T-cell (primary cell): ENCODE measurements around the gene NDUFS5. TPM values are rescaled to one million over a fixed set of nuclear protein-coding genes. Genes with fewer than 3 reads are reported as not detected.

Experiments
- ATAC-seq, 4 experiments: fragments of 200-7000 bp in 3 of 4; fragments of 150-1000 bp in 1 of 4; cut with Tn5 transposase; replicated peaks in 1 of 4; 1 replicate in 3 of 4; 2 replicates in 1 of 4; pipeline ENCODE4 v1.10.0; 2021; ENCODE audit warnings: moderate library complexity in 3 of 4, mild to moderate bottlenecking in 2 of 4, moderate number of reproducible peaks in 1 of 4
- CTCF ChIA-PET, 2 donors: fragments of 300-600 bp; sonication (Branson Sonifier 250); formaldehyde crosslinking; loops; one replicate each; lab custom pipeline; 2022; ENCODE audit warnings: antibody characterized with exemption in 2 of 2; lab: Charles Lee
- POLR2A ChIA-PET, 2 donors: fragments of 300-600 bp; sonication (Branson Sonifier 250); formaldehyde crosslinking; loops; one replicate each; lab custom pipeline; 2022; ENCODE audit warnings: antibody characterized with exemption in 2 of 2; lab: Charles Lee
- DNase-seq, 35 experiments: peaks; one replicate each; pipeline versions ENCODE4 v3.0.0 to v3.0.0-alpha.2; 2013 to 2023
- H3K27ac ChIP-seq: one replicate; pipeline ENCODE4 v1.5.1; 2013; ENCODE audit warnings: low read length
- H3K27me3 ChIP-seq, 2 experiments: replicated peaks in 1 of 2; 1 replicate in 1 of 2; 2 replicates in 1 of 2; pipeline versions ENCODE4 v1.6.1 to v1.7.0; 2013; ENCODE audit warnings: low read length in 1 of 2, mixed read lengths in 1 of 2; ENCODE audit not compliant: control insufficient read depth in 2 of 2, insufficient read depth in 2 of 2; ENCODE audit errors: extremely low read depth in 1 of 2
- H3K36me3 ChIP-seq, 2 donors: 1 replicate in 1 of 2; 2 replicates in 1 of 2; pipeline versions ENCODE4 v1.6.1 to v1.7.0; 2013; ENCODE audit warnings: low read length in 1 of 2; ENCODE audit not compliant: control insufficient read depth in 2 of 2, insufficient read depth in 1 of 2; ENCODE audit errors: extremely low read depth in 1 of 2
- H3K4me1 ChIP-seq, 2 experiments: 1 replicate in 1 of 2; 2 replicates in 1 of 2; pipeline versions ENCODE4 v1.6.1 to v1.7.0; 2013; ENCODE audit warnings: low read length in 2 of 2, mixed read lengths in 1 of 2; ENCODE audit not compliant: insufficient read depth in 2 of 2, control insufficient read depth in 1 of 2; ENCODE audit errors: extremely low read depth in 1 of 2
- H3K4me3 ChIP-seq, 2 donors: 1 replicate in 1 of 2; 2 replicates in 1 of 2; pipeline versions ENCODE4 v1.5.1 to v1.7.0; 2013; ENCODE audit warnings: mild to moderate bottlenecking in 2 of 2, low read length in 1 of 2, moderate library complexity in 1 of 2; ENCODE audit not compliant: control insufficient read depth in 1 of 2; ENCODE audit errors: extremely low read depth in 1 of 2
- H3K9me3 ChIP-seq: 2 replicates; pipeline ENCODE4 v1.7.0; 2013
- H3K27ac Mint-ChIP-seq, 2 donors: one replicate each; pipeline ENCODE4 v1.8.0; 2020 to 2021; ENCODE audit warnings: mild to moderate bottlenecking in 2 of 2, mixed read lengths in 2 of 2
- H3K27me3 Mint-ChIP-seq, 2 donors: one replicate each; pipeline ENCODE4 v1.8.0; 2021 to 2022; ENCODE audit warnings: mixed read lengths in 2 of 2
- H3K36me3 Mint-ChIP-seq: one replicate; pipeline ENCODE4 v1.8.0; 2021; ENCODE audit warnings: mixed read lengths
- H3K4me1 Mint-ChIP-seq, 3 donors: one replicate each; pipeline ENCODE4 v1.8.0; 2020 to 2022; ENCODE audit warnings: mixed read lengths in 3 of 3, mild to moderate bottlenecking in 1 of 3
- H3K4me3 Mint-ChIP-seq, 3 donors: one replicate each; pipeline ENCODE4 v1.8.0; 2020 to 2022; ENCODE audit warnings: mild to moderate bottlenecking in 3 of 3, mixed read lengths in 3 of 3, moderate library complexity in 3 of 3
- H3K9me3 Mint-ChIP-seq, 3 donors: one replicate each; pipeline ENCODE4 v1.8.0; 2020 to 2022; ENCODE audit warnings: mixed read lengths in 3 of 3
- WGBS: methylation state at CpG from one replicate; pipeline ENCODE4 v1.1.5; 2013; ENCODE audit warnings: missing lambda C conversion rate; ENCODE audit not compliant: insufficient coverage; 5-methylcytosine and 5-hydroxymethylcytosine counted together
- total RNA-seq, 35 experiments: library from RNA in 6 of 35; stranded (reverse) in 6 of 35; fragments of 120-200 nt in 1 of 35; gene quantifications; one replicate each; pipeline versions ENCODE4 v1.2.1 to v1.2.4 and lab custom pipeline; 2013 to 2026

Gene NDUFS5
- total RNA-seq, 5 donors from 2014 or later (not counting 1 experiment from before 2014, with no cell fraction given): 95.3 to 120 (median 101) TPM

DNA sequence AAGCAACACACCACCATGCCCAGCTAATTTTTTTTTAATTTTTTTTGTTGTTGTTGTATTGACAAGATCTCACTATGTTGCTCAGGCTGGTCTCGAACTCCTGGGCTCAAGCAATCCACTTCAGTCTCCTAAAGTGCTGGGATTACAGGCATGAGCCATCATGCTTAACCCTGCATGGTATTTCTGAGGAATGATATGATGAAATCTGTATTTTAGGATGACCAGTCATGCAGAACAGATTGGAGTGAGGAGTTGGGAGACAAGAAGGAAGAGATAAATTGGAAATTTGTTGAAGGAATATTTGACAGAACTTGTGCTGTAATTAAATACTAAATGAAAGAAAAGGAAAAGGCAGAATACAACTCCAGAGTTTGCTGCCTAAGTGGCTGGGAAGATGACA is 4.7 kb upstream of the NDUFS5 start:
- peaks cover 9 to 13% (median 12%) of the 10 kb centered on the region in 3 donors for H3K4me1 Mint-ChIP-seq
- no peaks in the 10 kb centered on the region for H3K9me3 Mint-ChIP-seq
- H3K4me3 Mint-ChIP-seq: no peak overlapping the region
- 67% methylated on average over 1 of the region's 1 CpG for WGBS
- ChIA-PET CTCF (no interaction called here), POLR2A (interaction anchor here in 1 of 2 donors (0.6 kb wide), 1 partner anchor 12 kb away, joined by 3 read pairs; no protein-coding TSS in a partner anchor)
- Histone ChIP-seq H3K36me3 (no peaks in the 10 kb centered on the region), H3K27me3 (no peaks in the 10 kb centered on the region), H3K4me3 (no peak overlapping the region), H3K9me3 (no peaks in the 10 kb centered on the region), H3K27ac (no peak overlapping the region), H3K4me1 (peaks cover 4 to 9% of the 10 kb centered on the region in 2 experiments)
- no peak overlapping the region for H3K27ac Mint-ChIP-seq
- no peaks in the 10 kb centered on the region for H3K36me3 Mint-ChIP-seq
- ATAC-seq (no peak), DNase-seq (no peak)
- H3K27me3 Mint-ChIP-seq: no peaks in the 10 kb centered on the region

DNA sequence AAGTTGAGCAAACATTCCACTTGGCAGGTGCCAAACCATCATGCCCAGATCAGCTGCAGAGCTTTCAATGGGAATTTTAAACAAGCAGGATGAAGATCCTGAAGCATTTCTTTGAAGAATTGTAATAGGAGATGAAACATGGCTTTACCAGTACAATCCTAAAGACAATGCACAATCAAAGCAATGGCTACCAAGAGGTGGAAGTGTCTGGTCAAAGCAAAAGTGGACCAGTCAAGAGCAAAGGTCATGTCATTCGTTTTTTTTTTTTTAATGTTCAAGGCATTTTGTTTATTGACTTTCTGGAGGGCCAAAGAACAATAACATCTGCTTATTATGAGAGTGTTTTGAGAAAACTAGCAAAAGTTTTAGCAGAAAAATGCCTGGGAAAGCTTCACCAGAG is 3.0 kb upstream of the NDUFS5 start:
- DNase-seq (no peak), ATAC-seq (no peak)
- 75% methylated on average over 1 of the region's 1 CpG for WGBS
- H3K27me3 ChIP-seq: no peaks in the 10 kb centered on the region
- H3K4me1 ChIP-seq: peaks cover 4 to 20% of the 10 kb centered on the region in 2 experiments
- H3K27me3 Mint-ChIP-seq: no peaks in the 10 kb centered on the region
- H3K9me3 ChIP-seq: no peaks in the 10 kb centered on the region
- ChIA-PET POLR2A (no interaction called here), CTCF (no interaction called here)
- peaks cover 16 to 24% (median 21%) of the 10 kb centered on the region in 3 donors for H3K4me1 Mint-ChIP-seq
- H3K36me3 ChIP-seq: no peaks in the 10 kb centered on the region
- no peak overlapping the region for H3K4me3 Mint-ChIP-seq
- H3K4me3 ChIP-seq: no peak overlapping the region
- H3K9me3 Mint-ChIP-seq: no peaks in the 10 kb centered on the region
- H3K27ac Mint-ChIP-seq: no peak overlapping the region
- H3K27ac ChIP-seq: no peak overlapping the region
- no peaks in the 10 kb centered on the region for H3K36me3 Mint-ChIP-seq

DNA sequence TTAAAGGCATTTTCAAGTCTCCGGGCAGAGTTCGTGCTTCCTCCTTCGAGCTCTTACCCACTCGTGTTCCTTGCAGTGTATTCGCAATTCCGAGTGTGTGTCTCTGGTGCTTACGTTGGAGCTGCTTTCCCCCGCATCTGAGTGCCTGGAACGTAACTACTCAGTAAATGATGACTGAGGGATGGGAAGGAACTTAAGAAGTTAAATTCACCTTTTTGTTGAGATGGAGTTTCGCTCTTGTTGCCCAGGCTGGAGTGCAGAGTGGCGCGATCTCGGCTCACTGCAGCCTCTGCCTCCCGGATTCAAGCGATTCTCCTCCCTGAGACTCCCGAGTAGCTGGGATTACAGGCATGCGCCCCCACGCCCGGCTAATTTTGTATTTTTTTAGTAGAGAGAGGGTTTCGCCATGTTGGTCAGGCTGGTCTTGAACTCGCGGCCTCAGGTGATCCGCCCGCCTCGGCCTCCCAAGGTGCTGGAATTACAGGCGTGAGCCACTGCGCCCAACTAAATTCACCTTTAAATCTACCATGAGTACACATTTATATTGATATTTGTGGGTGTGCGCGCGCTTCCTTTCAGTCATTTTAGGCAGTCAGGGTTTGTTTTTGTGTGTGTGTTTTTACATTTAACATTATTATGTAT is 837 bp downstream of the NDUFS5 start:
- H3K36me3 ChIP-seq: peaks cover 0 to 28% of the 10 kb centered on the region in 2 donors
- DNase-seq: no peak
- Mint-ChIP-seq H3K36me3 (peaks cover 17% of the 10 kb centered on the region), H3K4me1 (peaks cover 37 to 45% (median 45%) of the 10 kb centered on the region in 3 donors), H3K9me3 (no peaks in the 10 kb centered on the region), H3K27ac (peak overlapping the region; percentile 94 to 98), H3K4me3 (peak overlapping the region; percentile 96 to 97 (median 96)), H3K27me3 (no peaks in the 10 kb centered on the region)
- H3K9me3 ChIP-seq: no peaks in the 10 kb centered on the region
- ATAC-seq: peak in 1 of 4 experiments; percentile 2
- H3K27me3 ChIP-seq: no peaks in the 10 kb centered on the region
- CTCF ChIA-PET: interaction anchor here in 1 of 2 donors (0.7 to 1.4 kb wide), 5 partner anchors 34 to 166 kb away, joined by 3 to 9 read pairs (median 6); no protein-coding TSS in a partner anchor
- H3K27ac ChIP-seq: peak overlapping the region; percentile 86
- H3K4me1 ChIP-seq: peaks cover 4 to 32% of the 10 kb centered on the region in 2 experiments
- H3K4me3 ChIP-seq: peak overlapping the region; percentile 77 to 100
- WGBS: 11% methylated on average over 12 of the region's 30 CpGs
- POLR2A ChIA-PET: interaction anchor here (0.6 to 1.7 kb wide), 8 partner anchors 8 to 394 kb away, joined by 3 to 8 read pairs (median 4); no protein-coding TSS in a partner anchor

DNA sequence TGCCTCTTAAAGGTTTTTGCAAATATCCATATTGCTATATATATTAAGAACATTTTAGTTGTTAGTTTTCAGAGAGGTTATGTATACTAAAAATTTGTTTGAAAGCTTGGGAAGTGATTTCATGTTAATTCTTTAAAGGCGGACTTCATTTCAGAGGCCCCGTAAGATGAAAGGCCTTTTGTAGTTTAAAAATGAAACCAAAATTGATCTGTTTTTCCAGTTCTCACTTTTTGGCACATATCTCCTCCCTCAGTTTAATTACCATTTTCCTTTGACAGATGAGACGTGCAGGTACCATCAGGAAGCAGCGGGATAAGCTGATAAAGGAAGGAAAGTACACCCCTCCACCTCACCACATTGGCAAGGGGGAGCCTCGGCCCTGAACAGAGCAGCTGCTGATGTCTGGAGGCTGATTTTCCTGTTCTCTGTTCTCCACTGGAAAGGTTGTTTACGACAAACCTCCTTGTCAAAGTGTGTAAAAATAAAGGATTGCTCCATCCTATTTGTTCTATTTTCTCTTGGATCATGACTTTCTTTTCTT is 8.0 kb downstream of the NDUFS5 start:
- Mint-ChIP-seq H3K27ac (peak overlapping the region; percentile 95 to 97), H3K9me3 (no peaks in the 10 kb centered on the region), H3K27me3 (no peaks in the 10 kb centered on the region), H3K36me3 (peaks cover 35% of the 10 kb centered on the region), H3K4me1 (peaks cover 40 to 50% (median 47%) of the 10 kb centered on the region in 3 donors), H3K4me3 (peak overlapping the region; percentile 72 to 81 (median 80))
- Histone ChIP-seq H3K27ac (peak overlapping the region; percentile 78), H3K9me3 (no peaks in the 10 kb centered on the region), H3K4me3 (peak overlapping the region; percentile 40 to 51), H3K4me1 (peaks cover 5 to 21% of the 10 kb centered on the region in 2 experiments), H3K27me3 (no peaks in the 10 kb centered on the region), H3K36me3 (peaks cover 0 to 40% of the 10 kb centered on the region in 2 donors)
- ATAC-seq (peak; percentile 54 to 65 (median 62)), DNase-seq (peak in 2 of 35 experiments; percentile 5 to 49)
- no CpG with 5 or more reads among the region's 6 CpGs for WGBS
- POLR2A ChIA-PET: interaction anchor here (0.6 to 0.7 kb wide), 4 partner anchors 29 to 1339 kb away, joined by 3 to 9 read pairs (median 6); no protein-coding TSS in a partner anchor
- CTCF ChIA-PET: interaction anchor here (0.6 to 0.7 kb wide), 2 partner anchors 86 to 158 kb away, joined by 4 read pairs; no protein-coding TSS in a partner anchor

DNA sequence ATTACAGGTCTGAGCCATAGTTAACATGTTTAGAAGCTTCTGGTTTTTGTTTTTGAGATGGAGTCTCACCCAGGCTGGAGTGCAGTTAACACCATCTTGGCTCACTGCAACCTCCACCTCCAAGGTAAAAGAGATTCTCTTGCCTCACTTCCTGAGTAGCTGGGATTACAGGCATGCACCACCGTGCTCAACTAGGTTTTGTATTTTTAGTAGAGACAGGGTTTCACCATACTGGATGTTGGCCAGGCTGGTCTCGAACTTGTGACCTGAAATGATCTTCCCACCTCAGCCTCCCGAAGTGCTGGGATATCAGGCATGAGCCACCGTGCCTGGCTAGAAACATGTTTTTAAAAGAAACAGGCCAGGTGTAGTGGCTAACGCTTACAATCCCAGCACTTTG is 10.5 kb downstream of the NDUFS5 start:
- Mint-ChIP-seq H3K4me3 (no peak overlapping the region), H3K27ac (no peak overlapping the region), H3K36me3 (peaks cover 26% of the 10 kb centered on the region), H3K9me3 (no peaks in the 10 kb centered on the region), H3K27me3 (no peaks in the 10 kb centered on the region), H3K4me1 (peaks cover 32 to 47% (median 37%) of the 10 kb centered on the region in 3 donors)
- ChIA-PET CTCF (no interaction called here), POLR2A (no interaction called here)
- Histone ChIP-seq H3K36me3 (peaks cover 0 to 20% of the 10 kb centered on the region in 2 donors), H3K4me3 (no peak overlapping the region), H3K4me1 (peaks cover 5 to 11% of the 10 kb centered on the region in 2 experiments), H3K27ac (no peak overlapping the region), H3K27me3 (no peaks in the 10 kb centered on the region), H3K9me3 (no peaks in the 10 kb centered on the region)
- no peak for DNase-seq
- WGBS: 88% methylated on average over 2 of the region's 5 CpGs
- no peak for ATAC-seq

DNA sequence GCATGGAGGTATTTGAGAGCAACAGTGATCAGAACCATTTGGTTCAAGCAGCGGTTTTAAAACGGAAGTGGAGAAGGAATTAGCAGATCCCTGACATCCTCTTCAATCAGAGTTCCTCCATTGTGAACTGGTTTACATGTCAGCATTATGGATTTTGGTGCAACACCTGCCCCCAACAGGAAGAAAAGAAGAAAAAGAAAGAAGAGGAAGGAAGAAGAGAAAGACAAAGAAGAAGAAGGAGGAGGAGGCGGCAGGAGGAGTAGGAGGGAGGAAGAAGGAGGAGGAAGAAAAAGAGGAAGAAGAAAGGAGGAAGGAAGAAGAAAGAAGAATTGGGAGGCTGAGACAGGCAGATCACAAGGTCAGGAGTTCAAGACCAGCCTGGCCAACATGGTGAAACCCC is 17.4 kb downstream of the NDUFS5 start:
- Histone ChIP-seq H3K4me1 (no peaks in the 10 kb centered on the region), H3K9me3 (no peaks in the 10 kb centered on the region), H3K27me3 (no peaks in the 10 kb centered on the region), H3K27ac (no peak overlapping the region), H3K4me3 (no peak overlapping the region), H3K36me3 (peaks cover 0 to 8% of the 10 kb centered on the region in 2 donors)
- Mint-ChIP-seq H3K4me1 (peaks cover 2 to 13% (median 6%) of the 10 kb centered on the region in 3 donors), H3K4me3 (no peak overlapping the region), H3K27ac (no peak overlapping the region), H3K36me3 (peaks cover 25% of the 10 kb centered on the region), H3K27me3 (no peaks in the 10 kb centered on the region), H3K9me3 (no peaks in the 10 kb centered on the region)
- ChIA-PET CTCF (interaction anchor here in 1 of 2 donors (0.5 kb wide), 1 partner anchor 79 kb away, joined by 5 read pairs; no protein-coding TSS in a partner anchor), POLR2A (interaction anchor here in 1 of 2 donors (0.7 kb wide), 1 partner anchor 446 kb away, joined by 4 read pairs; no protein-coding TSS in a partner anchor)
- no CpG with 5 or more reads among the region's 3 CpGs for WGBS
- ATAC-seq: no peak
- DNase-seq: no peak
